Measurements from ENCODE around the gene ZNF330.

ZNF330 gene

GRCh38 chr4:141238186-141238585, 17.5 kb downstream of the ZNF330 start:
- DNase-seq: no peak

GRCh38 chr4:141240259-141240658, 19.6 kb downstream of the ZNF330 start:
- DNase-seq: no peak

- DNase-seq: no peak
Observed at GRCh38 chr4:141240671-141241070, 20.0 kb downstream of the ZNF330 start.

- no peak for DNase-seq
Observed at GRCh38 chr4:141241986-141242385, 21.3 kb downstream of the ZNF330 start.

- DNase-seq: no peak
Observed at GRCh38 chr4:141244419-141244818, 23.7 kb downstream of the ZNF330 start.

- DNase-seq: no peak
Observed at GRCh38 chr4:141246243-141246642, 25.5 kb downstream of the ZNF330 start.

GRCh38 chr4:141246683-141247429, 26.2 kb downstream of the ZNF330 start:
- DNase-seq: no peak

- no peak for DNase-seq
Observed at GRCh38 chr4:141247430-141247780, 26.7 kb downstream of the ZNF330 start.

- DNase-seq: no peak
Observed at GRCh38 chr4:141248029-141248428, 27.3 kb downstream of the ZNF330 start.

- DNase-seq: no peak
Observed at GRCh38 chr4:141248486-141248885, 27.8 kb downstream of the ZNF330 start.

GRCh38 chr4:141254326-141254725, 33.6 kb downstream of the ZNF330 start:
- no peak for DNase-seq

- no peak for DNase-seq
Observed at GRCh38 chr4:141255016-141255415, 34.3 kb downstream of the ZNF330 start.

- DNase-seq: no peak
Observed at GRCh38 chr4:141258558-141258957, 37.9 kb downstream of the ZNF330 start.

- DNase-seq: no peak
Observed at GRCh38 chr4:141275834-141276233, 55.1 kb downstream of the ZNF330 start.

- no peak for DNase-seq
Observed at GRCh38 chr4:141283152-141283551, 62.5 kb downstream of the ZNF330 start.

- no peak for DNase-seq
Observed at GRCh38 chr4:141283563-141283962, 62.9 kb downstream of the ZNF330 start.

Data from midbrain (tissue), 1 donor.